NT2/D1 (cell line): Measurements from ENCODE around the gene ABCB11.

Source experiments
- SUZ12 ChIP-seq: IDR thresholded peaks from 2 replicates; pipeline ENCODE4 v1.6.1; 2011; ENCODE audit not compliant: insufficient read length, insufficient read depth; ENCODE audit errors: extremely low read depth
- ZNF274 ChIP-seq: IDR thresholded peaks from 2 replicates; pipeline ENCODE4 v1.6.1; 2011; ENCODE audit warnings: mild to moderate bottlenecking, low read depth, low read length

GRCh38 chr2:169002161-169002738 lies 28.9 kb downstream of the ABCB11 start:
- no peak for TF ChIP-seq SUZ12
- no peak for TF ChIP-seq ZNF274
